Liver (tissue), 9 donors: ENCODE results near the gene CTBP1. TPM values are rescaled to one million over a fixed set of nuclear protein-coding genes. Genes with fewer than 3 reads are reported as not detected.

Experiments
- DNase-seq: peaks from one replicate; pipeline ENCODE4 v3.0.0-alpha.2; 2017; ENCODE audit warnings: low spot score
- H3K27ac ChIP-seq, 2 donors: one replicate each; pipeline ENCODE4 v1.7.0; 2013; ENCODE audit warnings: inconsistent platforms in 2 of 2, low read length in 2 of 2, control low read depth in 1 of 2, low read depth in 1 of 2, mild to moderate bottlenecking in 1 of 2
- H3K27me3 ChIP-seq, 4 donors: one replicate each; pipeline versions ENCODE4 v1.6.1 to v1.7.0; 2013; ENCODE audit warnings: low read length in 3 of 4, inconsistent platforms in 1 of 4, mild to moderate bottlenecking in 1 of 4, moderate library complexity in 1 of 4; ENCODE audit not compliant: control insufficient read depth in 4 of 4, insufficient read depth in 4 of 4
- H3K36me3 ChIP-seq, 4 donors: one replicate each; pipeline versions ENCODE4 v1.6.1 to v1.7.0; 2013; ENCODE audit warnings: low read length in 3 of 4, mild to moderate bottlenecking in 3 of 4, low read depth in 1 of 4, moderate library complexity in 1 of 4; ENCODE audit not compliant: control insufficient read depth in 4 of 4, insufficient read depth in 3 of 4
- H3K4me1 ChIP-seq, 4 donors: one replicate each; pipeline versions ENCODE4 v1.6.1 to v1.7.0; 2013; ENCODE audit warnings: low read length in 3 of 4, mild to moderate bottlenecking in 3 of 4, moderate library complexity in 1 of 4; ENCODE audit not compliant: control insufficient read depth in 4 of 4, insufficient read depth in 4 of 4
- H3K4me3 ChIP-seq, 3 donors: one replicate each; pipeline versions ENCODE4 v1.6.1 to v1.7.0; 2013; ENCODE audit warnings: low read length in 3 of 3, control low read depth in 1 of 3, low read depth in 1 of 3, mild to moderate bottlenecking in 1 of 3
- H3K9ac ChIP-seq, 2 donors: one replicate each; pipeline ENCODE4 v1.7.0; 2013; ENCODE audit warnings: low read length in 2 of 2, mild to moderate bottlenecking in 2 of 2, moderate library complexity in 2 of 2, control low read depth in 1 of 2, low read depth in 1 of 2
- H3K9me3 ChIP-seq, 4 donors: one replicate each; pipeline versions ENCODE4 v1.6.1 to v1.7.0; 2013; ENCODE audit warnings: low read length in 3 of 4; ENCODE audit not compliant: control insufficient read depth in 4 of 4
- CTCF ChIP-seq: fragments of 150-350 bp; IDR thresholded peaks from 2 replicates; pipeline ENCODE4 v1.5.1; 2017; ENCODE audit warnings: improper control_type of control experiment, low read depth, low read length; ENCODE audit not compliant: missing input control
- EGR1 ChIP-seq, 2 donors: IDR thresholded peaks; 2 replicates each; pipeline ENCODE4 v1.6.1; 2016 to 2018; ENCODE audit warnings: antibody characterized with exemption in 2 of 2, low read depth in 2 of 2
- FOXA1 ChIP-seq: IDR thresholded peaks from 2 replicates; pipeline ENCODE4 v1.6.1; 2016; ENCODE audit warnings: antibody characterized with exemption
- FOXA2 ChIP-seq: IDR thresholded peaks from 2 replicates; pipeline ENCODE4 v1.6.1; 2016; ENCODE audit warnings: antibody characterized with exemption
- GABPA ChIP-seq, 2 donors: IDR thresholded peaks in 1 of 2; conservative IDR thresholded peaks in 1 of 2; 2 replicates each; pipeline ENCODE4 v1.6.1; 2016; ENCODE audit warnings: antibody characterized with exemption in 2 of 2, mild to moderate bottlenecking in 1 of 2, moderate library complexity in 1 of 2
- HNF4G ChIP-seq: IDR thresholded peaks from 2 replicates; pipeline ENCODE4 v1.6.1; 2016; ENCODE audit warnings: antibody characterized with exemption
- JUND ChIP-seq, 2 donors: IDR thresholded peaks; 2 replicates each; pipeline ENCODE4 v1.6.1; 2016; ENCODE audit warnings: antibody characterized with exemption in 2 of 2
- REST ChIP-seq: IDR thresholded peaks from 2 replicates; pipeline ENCODE4 v1.6.1; 2016; ENCODE audit warnings: antibody characterized with exemption, mild to moderate bottlenecking
- RXRA ChIP-seq, 2 donors: IDR thresholded peaks; 2 replicates each; pipeline ENCODE4 v1.6.1; 2017 to 2018; ENCODE audit warnings: antibody characterized with exemption in 2 of 2, mild to moderate bottlenecking in 1 of 2
- TAF1 ChIP-seq: conservative IDR thresholded peaks from 2 replicates; pipeline ENCODE4 v1.6.1; 2016; ENCODE audit warnings: antibody characterized with exemption, mild to moderate bottlenecking
- YY1 ChIP-seq: IDR thresholded peaks from 2 replicates; pipeline ENCODE4 v1.6.1; 2016; ENCODE audit warnings: antibody characterized with exemption, mild to moderate bottlenecking
- ZBTB33 ChIP-seq: IDR thresholded peaks from 2 replicates; pipeline ENCODE4 v1.6.1; 2016; ENCODE audit warnings: antibody characterized with exemption
- WGBS: extraction: QIAGEN DNeasy Blood & Tissue Kit; methylation state at CpG from one replicate; pipeline ENCODE4 v1.1.7; 2013; 5-methylcytosine and 5-hydroxymethylcytosine counted together
- polyA plus RNA-seq, 2 donors: library from polyadenylated mRNA; stranded (reverse) in 1 of 2; unstranded in 1 of 2; fragments of 200-250 nt in 1 of 2; fragments of >200 nt in 1 of 2; fragmentation: Nextera tagmentation in 1 of 2; extraction: Ambion mirVana in 1 of 2; gene quantifications; one replicate each; pipeline versions ENCODE4 v1.2.1 to v1.2.3, GENCODE V29; 2013 to 2015
- total RNA-seq, 2 donors: library from RNA; depleted of rRNA; stranded (reverse); fragments of >200 nt; gene quantifications; one replicate each; pipeline ENCODE4 v1.2.3, GENCODE V29; 2014
- donor health status: healthy.
- donor health status: healthy.
- donor health status: healthy.
- donor health status: healthy.
- donor health status: healthy.

The CTBP1 gene
- total and polyA plus RNA-seq, 4 donors: 27.5 to 156 (median 79.5) TPM

- no peak for TF ChIP-seq CTCF
- TF ChIP-seq FOXA2: no peak
- no peak for TF ChIP-seq HNF4G
- TF ChIP-seq JUND (IDR thresholded peaks at IDR 0.05): no peak
- no peak for TF ChIP-seq GABPA (IDR thresholded peaks at IDR 0.05 in 1 of 2, conservative IDR thresholded peaks at IDR 0.05 in 1 of 2)
- Histone ChIP-seq H3K36me3 (peaks cover 1 to 5% (median 4%) of the 10 kb centered on the region in 4 donors), H3K27me3 (no peaks in the 10 kb centered on the region), H3K4me3 (no peak overlapping the region), H3K27ac (no peak overlapping the region), H3K9me3 (no peaks in the 10 kb centered on the region), H3K4me1 (peaks cover 3 to 24% (median 13%) of the 10 kb centered on the region in 4 donors), H3K9ac (no peak overlapping the region)
- DNase-seq: no peak
- 98% methylated on average over 13 of the region's 13 CpGs for WGBS
These were observed 83.9 kb downstream of the CTBP1 start for GRCh38 chr4:1164956-1165545.

GRCh38 chr4:1164444-1164843 lies 84.5 kb downstream of the CTBP1 start:
- Histone ChIP-seq H3K36me3 (peaks cover 1 to 3% (median 2%) of the 10 kb centered on the region in 4 donors), H3K27me3 (no peaks in the 10 kb centered on the region), H3K9me3 (no peaks in the 10 kb centered on the region), H3K27ac (no peak overlapping the region), H3K9ac (no peak overlapping the region), H3K4me3 (no peak overlapping the region), H3K4me1 (peaks cover 4 to 24% (median 13%) of the 10 kb centered on the region in 4 donors)
- no peak for DNase-seq
- WGBS: 95% methylated on average over 5 of the region's 5 CpGs
- TF ChIP-seq FOXA2 (no peak), EGR1 (IDR thresholded peaks at IDR 0.05; ENCODE audit: low read depth in 2 of 2) (no peak), RXRA (IDR thresholded peaks at IDR 0.05) (no peak), JUND (IDR thresholded peaks at IDR 0.05) (no peak), ZBTB33 (no peak), REST (no peak), FOXA1 (no peak), YY1 (no peak), TAF1 (no peak)
